H9 (cell line): Measurements from ENCODE around the gene HSPB1. TPM values are rescaled to one million over a fixed set of nuclear protein-coding genes. Genes with fewer than 3 reads are reported as not detected.

ENCODE experiments used
- DNase-seq: peaks from one replicate; pipeline ENCODE4 v3.0.0-alpha.2; 2017
- H2AFZ ChIP-seq: one replicate; pipeline ENCODE4 v1.6.1; 2013; ENCODE audit warnings: mild to moderate bottlenecking, low read length, control low read depth, moderate library complexity
- H2AK5ac ChIP-seq: 2 replicates; pipeline ENCODE4 v1.6.1; 2013; ENCODE audit warnings: low read length, control low read depth, mixed read lengths; ENCODE audit not compliant: insufficient read length
- H2BK120ac ChIP-seq: one replicate; pipeline ENCODE4 v1.6.1; 2013; ENCODE audit warnings: low read depth, mild to moderate bottlenecking, low read length, control low read depth, inconsistent platforms; ENCODE audit not compliant: poor library complexity, severe bottlenecking
- H2BK12ac ChIP-seq: 2 replicates; pipeline ENCODE4 v1.6.1; 2013; ENCODE audit warnings: low read length, control low read depth, mixed read lengths, low read depth; ENCODE audit not compliant: insufficient read length
- H2BK15ac ChIP-seq: 2 replicates; pipeline ENCODE4 v1.6.1; 2013; ENCODE audit warnings: low read depth, low read length, control low read depth
- H2BK20ac ChIP-seq: one replicate; pipeline ENCODE4 v1.6.1; 2013; ENCODE audit warnings: low read depth, mild to moderate bottlenecking, low read length, control low read depth, inconsistent platforms; ENCODE audit not compliant: poor library complexity, severe bottlenecking
- H2BK5ac ChIP-seq: 2 replicates; pipeline ENCODE4 v1.6.1; 2013; ENCODE audit warnings: low read length, control low read depth, mixed read lengths; ENCODE audit not compliant: insufficient read length
- H3K14ac ChIP-seq: 2 replicates; pipeline ENCODE4 v1.6.1; 2013; ENCODE audit warnings: low read length, control low read depth; ENCODE audit not compliant: insufficient read depth
- H3K18ac ChIP-seq: 2 replicates; pipeline ENCODE4 v1.6.1; 2013; ENCODE audit warnings: low read depth, mild to moderate bottlenecking, mixed read lengths, low read length, control low read depth; ENCODE audit not compliant: insufficient read length
- H3K23ac ChIP-seq: 2 replicates; pipeline ENCODE4 v1.6.1; 2013; ENCODE audit warnings: low read length, control low read depth, mixed read lengths, low read depth; ENCODE audit not compliant: insufficient read length
- H3K23me2 ChIP-seq: 2 replicates; pipeline ENCODE4 v1.6.1; 2013; ENCODE audit warnings: low read depth, mild to moderate bottlenecking, mixed read lengths, low read length, control low read depth; ENCODE audit not compliant: insufficient read length, poor library complexity, severe bottlenecking
- H3K27ac ChIP-seq: 2 replicates; pipeline ENCODE4 v1.5.1; 2013; ENCODE audit warnings: low read length, control low read depth, mixed read lengths, low read depth; ENCODE audit not compliant: insufficient read length
- H3K27me3 ChIP-seq: 2 replicates; pipeline ENCODE4 v1.6.1; 2013; ENCODE audit warnings: low read length, control low read depth, inconsistent platforms; ENCODE audit not compliant: insufficient read depth
- H3K4ac ChIP-seq: 2 replicates; pipeline ENCODE4 v1.6.1; 2013; ENCODE audit warnings: low read depth, mild to moderate bottlenecking, control low read depth, inconsistent platforms, low read length, moderate library complexity
- H3K4me1 ChIP-seq: 2 replicates; pipeline ENCODE4 v1.6.1; 2013; ENCODE audit warnings: low read length, control low read depth, inconsistent platforms; ENCODE audit not compliant: insufficient read depth
- H3K4me2 ChIP-seq: 2 replicates; pipeline ENCODE4 v1.6.1; 2013; ENCODE audit warnings: low read length, control low read depth, mixed read lengths; ENCODE audit not compliant: insufficient read length, insufficient read depth
- H3K56ac ChIP-seq: 2 replicates; pipeline ENCODE4 v1.6.1; 2013; ENCODE audit warnings: low read depth, mild to moderate bottlenecking, mixed read lengths, low read length, control low read depth; ENCODE audit not compliant: insufficient read length
- H3K79me1 ChIP-seq: 2 replicates; pipeline ENCODE4 v1.6.1; 2013; ENCODE audit warnings: low read depth, mild to moderate bottlenecking, moderate library complexity, low read length, control low read depth, inconsistent platforms; ENCODE audit not compliant: insufficient read depth, poor library complexity, severe bottlenecking
- H3K79me2 ChIP-seq: 2 replicates; pipeline ENCODE4 v1.6.1; 2013; ENCODE audit warnings: low read length, control low read depth, inconsistent platforms; ENCODE audit not compliant: insufficient read depth
- H3K9ac ChIP-seq: 2 replicates; pipeline ENCODE4 v1.6.1; 2013; ENCODE audit warnings: low read length, control low read depth, mixed read lengths; ENCODE audit not compliant: insufficient read length; ENCODE audit errors: extremely low read depth
- H3K9me3 ChIP-seq: one replicate; pipeline ENCODE4 v1.6.1; 2013; ENCODE audit warnings: low read depth, low read length, inconsistent platforms; ENCODE audit not compliant: control insufficient read depth
- H3T11ph ChIP-seq: one replicate; pipeline ENCODE4 v1.6.1; 2013; ENCODE audit warnings: mild to moderate bottlenecking, low read length, control low read depth, inconsistent platforms
- H4K20me1 ChIP-seq: one replicate; pipeline ENCODE4 v1.6.1; 2013; ENCODE audit not compliant: control insufficient read depth, insufficient read length, insufficient read depth
- H4K5ac ChIP-seq: 2 replicates; pipeline ENCODE4 v1.6.1; 2013; ENCODE audit warnings: low read depth, mild to moderate bottlenecking, mixed read lengths, low read length, control low read depth; ENCODE audit not compliant: insufficient read length
- H4K8ac ChIP-seq: replicated peaks from 2 replicates; pipeline ENCODE4 v1.6.1; 2013; ENCODE audit warnings: low read length, control low read depth, mixed read lengths, low read depth; ENCODE audit not compliant: insufficient read length
- H4K91ac ChIP-seq: 2 replicates; pipeline ENCODE4 v1.6.1; 2013; ENCODE audit warnings: low read depth, mild to moderate bottlenecking, moderate library complexity, mixed read lengths, low read length, control low read depth; ENCODE audit not compliant: insufficient read length
- H3K27ac Mint-ChIP-seq, 3 experiments: 2 replicates in 2 of 3; 3 replicates in 1 of 3; pipeline ENCODE4 v1.8.0; 2020 to 2021; ENCODE audit warnings: mixed read lengths in 3 of 3, mild to moderate bottlenecking in 1 of 3, moderate library complexity in 1 of 3
- H3K27me3 Mint-ChIP-seq: 2 replicates; pipeline ENCODE4 v1.8.0; 2021; ENCODE audit warnings: low read depth, mild to moderate bottlenecking, moderate library complexity, mixed read lengths
- H3K36me3 Mint-ChIP-seq, 3 experiments: 2 replicates in 2 of 3; 3 replicates in 1 of 3; pipeline ENCODE4 v1.8.0; 2020 to 2021; ENCODE audit warnings: low read depth in 3 of 3, mixed read lengths in 3 of 3; ENCODE audit not compliant: insufficient read depth in 1 of 3
- H3K4me1 Mint-ChIP-seq, 2 experiments: 2 replicates each; pipeline ENCODE4 v1.8.0; 2020; ENCODE audit warnings: mixed read lengths in 2 of 2
- H3K4me3 Mint-ChIP-seq, 2 experiments: 2 replicates in 1 of 2; 3 replicates in 1 of 2; pipeline ENCODE4 v1.8.0; 2020 to 2021; ENCODE audit warnings: mild to moderate bottlenecking in 2 of 2, mixed read lengths in 2 of 2, moderate library complexity in 1 of 2
- H3K9me3 Mint-ChIP-seq, 2 experiments: 2 replicates in 1 of 2; 3 replicates in 1 of 2; pipeline ENCODE4 v1.8.0; 2020; ENCODE audit warnings: mild to moderate bottlenecking in 2 of 2, mixed read lengths in 2 of 2, moderate library complexity in 1 of 2
- WGBS: extraction: QIAGEN DNeasy Blood & Tissue Kit; methylation state at CpG from one replicate; pipeline ENCODE4 v1.1.7; 2013; ENCODE audit warnings: missing lambda C conversion rate, low lambda C conversion rate, mixed read lengths; ENCODE audit not compliant: insufficient read length; ENCODE audit errors: extremely low coverage; 5-methylcytosine and 5-hydroxymethylcytosine counted together
- total RNA-seq: library from RNA; stranded (reverse); gene quantifications from 2 replicates; pipeline ENCODE4 v1.2.1, GENCODE V29; 2021
- TF ChIP-seq, protein P1 (sequence below): fragments of 200-600 bp; sonication (generic); conservative IDR thresholded peaks from 3 replicates; pipeline ENCODE4 v1.8.0; 2021; ENCODE audit warnings: antibody characterized with exemption, mild to moderate bottlenecking

HSPB1 gene
- total RNA-seq, 1 experiment from 2014 or later, result 186 TPM

- H3K23ac ChIP-seq, result no peak overlapping the region
- H3T11ph ChIP-seq, result no peak overlapping the region
- no peak overlapping the region for H2BK20ac ChIP-seq
- no peaks in the 10 kb centered on the region for H3K4me1 ChIP-seq
- H4K5ac ChIP-seq, result no peak overlapping the region
- H3K18ac ChIP-seq, result no peak overlapping the region
- no peak overlapping the region for H2BK5ac ChIP-seq
- Mint-ChIP-seq H3K27ac (peak overlapping the region in 2 of 3 experiments; percentile 20 to 28; a peak in 4 of 7 replicates), H3K9me3 (no peaks in the 10 kb centered on the region), H3K36me3 (peaks cover 45 to 75% (median 66%) of the 10 kb centered on the region in 3 experiments; a peak in 6 of 7 replicates), H3K27me3 (no peaks in the 10 kb centered on the region), H3K4me1 (peaks cover 3 to 7% of the 10 kb centered on the region in 2 experiments; a peak in 2 of 4 replicates), H3K4me3 (no peak overlapping the region)
- H2BK12ac ChIP-seq, result no peak overlapping the region
- no peaks in the 10 kb centered on the region for H3K9me3 ChIP-seq
- H3K79me2 ChIP-seq, result peaks cover 29% of the 10 kb centered on the region; the same call in 1 of the 2 replicates
- H4K91ac ChIP-seq, result no peak overlapping the region
- H3K27me3 ChIP-seq, result no peaks in the 10 kb centered on the region
- no peak overlapping the region for H4K8ac ChIP-seq
- H2BK120ac ChIP-seq, result no peak overlapping the region
- H4K20me1 ChIP-seq, result no peaks in the 10 kb centered on the region
- no peak overlapping the region for H3K27ac ChIP-seq
- H3K56ac ChIP-seq, result no peak overlapping the region
- H3K4ac ChIP-seq, result no peak overlapping the region
- no peak overlapping the region for H3K9ac ChIP-seq
- no peak overlapping the region for H2BK15ac ChIP-seq
- DNase-seq, result no peak
- no CpG with 5 or more reads among the region's 15 CpGs for WGBS
- H3K23me2 ChIP-seq, result no peaks in the 10 kb centered on the region
- TF ChIP-seq, protein P1, sequence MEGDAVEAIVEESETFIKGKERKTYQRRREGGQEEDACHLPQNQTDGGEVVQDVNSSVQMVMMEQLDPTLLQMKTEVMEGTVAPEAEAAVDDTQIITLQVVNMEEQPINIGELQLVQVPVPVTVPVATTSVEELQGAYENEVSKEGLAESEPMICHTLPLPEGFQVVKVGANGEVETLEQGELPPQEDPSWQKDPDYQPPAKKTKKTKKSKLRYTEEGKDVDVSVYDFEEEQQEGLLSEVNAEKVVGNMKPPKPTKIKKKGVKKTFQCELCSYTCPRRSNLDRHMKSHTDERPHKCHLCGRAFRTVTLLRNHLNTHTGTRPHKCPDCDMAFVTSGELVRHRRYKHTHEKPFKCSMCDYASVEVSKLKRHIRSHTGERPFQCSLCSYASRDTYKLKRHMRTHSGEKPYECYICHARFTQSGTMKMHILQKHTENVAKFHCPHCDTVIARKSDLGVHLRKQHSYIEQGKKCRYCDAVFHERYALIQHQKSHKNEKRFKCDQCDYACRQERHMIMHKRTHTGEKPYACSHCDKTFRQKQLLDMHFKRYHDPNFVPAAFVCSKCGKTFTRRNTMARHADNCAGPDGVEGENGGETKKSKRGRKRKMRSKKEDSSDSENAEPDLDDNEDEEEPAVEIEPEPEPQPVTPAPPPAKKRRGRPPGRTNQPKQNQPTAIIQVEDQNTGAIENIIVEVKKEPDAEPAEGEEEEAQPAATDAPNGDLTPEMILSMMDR, result no peak
- H3K4me2 ChIP-seq, result no peak overlapping the region
- H2AK5ac ChIP-seq, result no peak overlapping the region
- no peak overlapping the region for H2AFZ ChIP-seq
- no peak overlapping the region for H3K14ac ChIP-seq
- H3K79me1 ChIP-seq, result peaks cover 7% of the 10 kb centered on the region
Observed at GRCh38 chr7:76328389-76328788, 25.9 kb downstream of the HSPB1 start.
